Stimulated activated CD8-positive, alpha-beta memory T cell treated with anti-CD3 and anti-CD28 coated beads, Interleukin-15, amount 100 ng/mL, for 1 hour (primary cell): ENCODE results near the gene TFAP2D.

Source experiments
- DNase-seq: peaks from one replicate; pipeline ENCODE4 v3.0.0-alpha.2; 2020; ENCODE audit warnings: low read depth

TFAP2D gene

DNA sequence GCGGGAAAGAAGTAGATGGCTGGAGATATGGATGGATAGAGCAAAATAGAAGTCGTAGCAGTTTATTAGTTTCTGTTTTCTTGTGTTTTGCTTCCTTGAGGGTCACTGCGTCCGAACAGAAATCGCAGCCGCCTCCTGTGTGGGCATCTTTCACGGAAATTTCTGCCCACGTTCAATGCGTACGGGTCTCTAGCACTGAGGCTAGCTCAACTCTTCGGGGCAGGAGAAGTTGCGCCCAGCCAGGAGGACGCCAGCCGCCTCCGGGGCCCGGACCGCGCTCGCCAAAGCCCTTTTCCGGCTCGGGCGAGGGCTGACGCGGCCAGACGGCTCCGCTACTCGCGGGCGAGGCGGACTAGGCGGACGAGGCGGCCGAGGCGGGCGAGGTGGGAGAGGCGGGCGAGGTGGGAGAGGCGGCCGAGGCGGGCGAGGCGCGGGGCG, 106.2 kb downstream of the TFAP2D start:
- no peak for DNase-seq

DNA sequence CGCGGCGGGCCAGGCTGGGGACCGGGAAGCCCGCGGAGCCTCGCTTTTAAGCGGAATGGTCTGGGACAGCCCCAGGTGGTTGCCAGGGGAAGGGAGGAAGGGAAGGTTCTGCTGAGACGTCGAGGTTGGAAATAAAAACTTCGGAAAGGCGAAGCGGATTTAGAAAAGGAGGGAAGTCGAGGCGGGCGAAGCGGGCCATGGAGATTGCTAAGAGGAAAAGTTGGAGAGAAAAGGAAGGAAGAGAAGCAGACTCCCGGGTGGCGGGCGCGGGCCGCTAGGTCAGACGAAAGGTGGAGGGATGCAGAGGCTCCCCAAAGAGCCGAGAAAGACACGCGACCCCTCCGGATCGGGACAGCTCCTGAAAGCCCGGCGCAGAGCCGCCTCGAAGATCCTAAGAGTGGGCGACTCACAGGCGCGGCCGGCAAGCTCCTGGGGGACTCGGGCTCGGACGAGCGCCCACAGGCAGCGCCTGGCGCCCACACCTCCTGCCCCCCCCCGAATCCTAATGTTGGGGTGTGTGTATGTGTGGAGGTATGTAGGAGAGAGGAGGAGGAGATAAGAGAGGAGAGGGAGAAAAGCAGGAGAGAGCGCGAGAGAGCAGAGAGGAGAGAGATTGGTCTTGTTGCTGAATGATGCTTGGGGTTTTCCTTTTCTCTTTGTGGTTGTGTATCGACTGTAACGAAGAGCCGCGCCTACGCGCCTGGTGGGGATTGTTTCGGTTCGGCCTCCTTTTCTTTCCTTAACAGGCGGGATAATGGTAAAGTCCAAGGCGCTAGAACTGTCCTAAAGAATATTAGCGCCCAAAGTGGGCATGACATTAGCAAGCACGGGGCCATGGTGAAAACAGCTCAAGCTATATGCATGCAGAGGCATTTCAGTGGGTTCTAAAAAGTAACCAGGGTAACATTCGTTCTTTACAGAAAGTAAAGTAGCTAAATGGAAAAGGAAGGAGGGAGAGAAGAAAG, 106.9 kb downstream of the TFAP2D start:
- DNase-seq: no peak

DNA sequence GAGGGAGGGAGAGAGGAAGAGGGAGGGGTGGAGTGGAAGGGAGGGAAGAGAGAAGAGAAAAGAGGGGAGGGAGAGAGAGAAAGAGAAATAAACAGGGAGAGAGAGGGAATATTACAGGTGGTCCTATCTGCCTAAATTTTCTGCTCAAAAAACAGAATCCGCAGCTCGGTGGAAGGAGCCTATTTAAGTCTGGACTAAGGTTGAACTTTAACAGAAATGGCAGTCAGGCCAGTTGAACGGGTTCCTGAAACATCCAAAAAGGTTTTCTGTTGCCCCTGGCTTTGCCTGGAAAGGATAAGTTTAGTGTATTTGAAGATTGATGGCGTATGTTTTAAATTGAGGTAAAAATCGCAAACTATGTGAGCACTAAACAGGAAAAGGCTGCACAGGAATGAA, 107.5 kb downstream of the TFAP2D start:
- DNase-seq: no peak

DNA sequence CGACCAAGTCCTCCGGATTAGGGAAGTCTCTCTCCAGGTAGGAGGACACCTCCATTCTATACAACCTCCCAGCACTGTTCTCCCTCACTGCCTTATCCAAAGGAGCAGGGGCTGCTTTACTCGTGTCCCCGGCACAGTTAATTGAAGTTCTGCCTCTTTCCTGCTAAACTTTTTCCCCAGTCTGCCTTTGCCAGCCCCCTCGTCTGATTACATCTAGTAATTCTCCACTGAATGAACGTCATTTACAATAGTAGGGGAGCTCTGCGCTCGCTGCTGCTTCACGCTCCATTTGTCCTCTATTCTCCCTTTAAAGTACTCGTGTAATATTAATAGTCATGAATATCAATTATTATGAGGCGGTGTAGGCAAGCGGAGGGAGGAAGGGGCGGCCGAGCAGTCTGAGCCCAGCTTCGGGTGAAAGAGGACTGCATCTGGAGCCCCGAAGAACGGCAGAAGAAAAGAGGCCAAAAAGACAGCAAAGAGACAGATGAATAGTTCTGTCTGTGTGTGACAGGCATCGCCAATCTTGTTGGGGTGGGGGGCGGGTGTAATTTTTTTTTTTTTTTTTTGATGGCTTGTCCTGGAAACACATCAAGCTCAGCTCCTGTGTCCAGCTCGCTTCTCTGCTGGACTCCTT, 108.2 kb downstream of the TFAP2D start:
- DNase-seq: no peak

DNA sequence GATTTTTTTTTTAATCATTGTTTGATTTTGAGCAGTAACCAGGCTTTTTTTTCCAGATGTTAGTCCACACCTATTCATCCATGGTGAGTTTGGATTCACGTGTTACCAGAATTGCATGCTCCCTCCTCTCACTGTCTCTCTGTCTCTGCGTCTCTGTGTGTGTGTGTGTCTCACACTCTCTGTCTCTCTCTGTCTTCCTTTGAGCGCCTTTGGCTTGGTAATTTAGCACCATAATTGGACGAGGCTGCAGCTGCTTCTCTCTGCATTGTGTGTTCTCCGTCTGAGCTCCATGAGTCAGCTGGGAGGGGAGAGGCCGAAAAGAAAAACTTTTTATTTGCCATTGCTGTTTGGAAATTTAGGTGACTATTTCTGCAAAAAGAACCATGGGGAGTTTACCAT, 108.8 kb downstream of the TFAP2D start:
- no peak for DNase-seq
